Endothelial cell of umbilical vein (primary cell): ENCODE measurements around the gene TBC1D8. TPM values are rescaled to one million over a fixed set of nuclear protein-coding genes. Genes with fewer than 3 reads are reported as not detected.

Experiments
- BruUV-seq: library from RNA; stranded (reverse); fragments of 400-500 nt; replicated peaks from 2 replicates; lab custom pipeline; 2021; lab: Mats Ljungman, UMichigan
- CTCF ChIA-PET: fragments of 300-600, 350-600 bp; sonication (Branson Sonifier 250); formaldehyde crosslinking; loops from one replicate; lab custom pipeline; 2021; ENCODE audit warnings: antibody characterized with exemption, inconsistent platforms; lab: Charles Lee
- POLR2A ChIA-PET: fragments of 300-600, 350-600 bp; sonication (Branson Sonifier 250); formaldehyde crosslinking; loops from one replicate; lab custom pipeline; 2021; ENCODE audit warnings: antibody characterized with exemption, inconsistent platforms; lab: Charles Lee
- DNase-seq: peaks from one replicate; pipeline ENCODE4 v3.0.0-alpha.2; 2011; ENCODE audit warnings: low read depth, low spot score
- FAIRE-seq: peaks from 2 replicates; lab custom pipeline; 2011; peaks lifted over from hg19 to GRCh38; lab: Jason Lieb, UNC
- H2AFZ ChIP-seq: 2 replicates; pipeline ENCODE4 v1.6.0; 2012; ENCODE audit warnings: low read depth, low read length, control low read depth, inconsistent platforms
- H3K27ac ChIP-seq: 2 replicates; pipeline ENCODE4 v1.5.1; 2011; ENCODE audit warnings: low read depth, mild to moderate bottlenecking, control low read depth, low read length, moderate library complexity; ENCODE audit not compliant: insufficient read depth
- H3K27me3 ChIP-seq, 2 experiments: 2 replicates each; pipeline versions ENCODE4 v1.6.0 to v1.6.1; 2011; ENCODE audit warnings: low read length in 2 of 2, mixed read lengths in 1 of 2; ENCODE audit not compliant: control insufficient read depth in 2 of 2, insufficient read depth in 2 of 2
- H3K36me3 ChIP-seq, 2 experiments: 2 replicates in 1 of 2; 3 replicates in 1 of 2; pipeline ENCODE4 v1.5.1; 2011; ENCODE audit warnings: low read length in 2 of 2, mild to moderate bottlenecking in 1 of 2, moderate library complexity in 1 of 2; ENCODE audit not compliant: control insufficient read depth in 2 of 2, insufficient read depth in 2 of 2; ENCODE audit errors: extremely low read depth in 1 of 2
- H3K4me1 ChIP-seq: 3 replicates; pipeline ENCODE4 v1.5.1; 2011; ENCODE audit warnings: mild to moderate bottlenecking, low read length; ENCODE audit not compliant: control insufficient read depth, insufficient read depth; ENCODE audit errors: extremely low read depth
- H3K4me2 ChIP-seq: 2 replicates; pipeline ENCODE4 v1.6.1; 2011; ENCODE audit warnings: low read length, control low read depth, mixed read lengths; ENCODE audit not compliant: insufficient read depth
- H3K4me3 ChIP-seq, 3 experiments: fragments of 200-600 bp in 1 of 3; sonication (generic), shearing (Covaris generic) in 1 of 3; replicated peaks in 1 of 3; 2 replicates each; pipeline ENCODE4 v1.5.1; 2011 to 2016; ENCODE audit warnings: control low read depth in 3 of 3, low read length in 3 of 3, mild to moderate bottlenecking in 2 of 3, inconsistent platforms in 1 of 3, low read depth in 1 of 3, moderate library complexity in 1 of 3; ENCODE audit not compliant: insufficient read depth in 1 of 3
- H3K79me2 ChIP-seq: 2 replicates; pipeline ENCODE4 v1.6.0; 2012; ENCODE audit warnings: low read length, inconsistent platforms; ENCODE audit not compliant: control insufficient read depth, insufficient read depth
- H3K9ac ChIP-seq: replicated peaks from 2 replicates; pipeline ENCODE3; 2011; ENCODE audit warnings: low read length, control low read depth; ENCODE audit not compliant: insufficient read depth; ENCODE audit errors: extremely low read depth
- H3K9me1 ChIP-seq: replicated peaks from 3 replicates; pipeline ENCODE4 v1.6.0; 2011; ENCODE audit warnings: mild to moderate bottlenecking, low read length; ENCODE audit not compliant: control insufficient read depth, insufficient read depth; ENCODE audit errors: extremely low read depth
- H3K9me3 ChIP-seq: replicated peaks from 2 replicates; pipeline ENCODE4 v1.5.1; 2012; ENCODE audit warnings: low read length, inconsistent platforms; ENCODE audit not compliant: control insufficient read depth, insufficient read depth
- H4K20me1 ChIP-seq: replicated peaks from 2 replicates; pipeline ENCODE3; 2011; ENCODE audit warnings: mild to moderate bottlenecking, low read length; ENCODE audit not compliant: control insufficient read depth, insufficient read depth; ENCODE audit errors: extremely low read depth
- CTCF ChIP-seq, 2 donors: IDR thresholded peaks; 1 replicate in 1 of 2; 2 replicates in 1 of 2; pipeline ENCODE4 v1.5.1; 2011; ENCODE audit warnings: low read length in 2 of 2, mild to moderate bottlenecking in 2 of 2, moderate library complexity in 2 of 2, control low read depth in 1 of 2, inconsistent platforms in 1 of 2, low read depth in 1 of 2; ENCODE audit not compliant: insufficient read depth in 1 of 2; ENCODE audit errors: extremely low read depth in 1 of 2
- EZH2 ChIP-seq: IDR thresholded peaks from 2 replicates; pipeline ENCODE4 v1.6.1; 2012; ENCODE audit warnings: borderline replicate concordance, low read depth, mild to moderate bottlenecking, moderate library complexity, low read length, inconsistent platforms; ENCODE audit not compliant: severe bottlenecking
- FOS ChIP-seq: IDR thresholded peaks from 2 replicates; pipeline ENCODE4 v1.6.1; 2011; ENCODE audit warnings: mild to moderate bottlenecking, low read length, moderate library complexity, borderline replicate concordance; ENCODE audit not compliant: insufficient read depth
- GATA2 ChIP-seq: IDR thresholded peaks from 2 replicates; pipeline ENCODE4 v1.7.0; 2011; ENCODE audit warnings: low read depth, mild to moderate bottlenecking, moderate library complexity, mixed read lengths, low read length; ENCODE audit not compliant: insufficient read length, insufficient read depth
- JUN ChIP-seq: IDR thresholded peaks from 2 replicates; pipeline ENCODE4 v1.6.1; 2011; ENCODE audit warnings: borderline replicate concordance, low read depth; ENCODE audit not compliant: insufficient read length, insufficient read depth
- MYC ChIP-seq: IDR thresholded peaks from one replicate; pipeline ENCODE4 v1.6.1; 2011; ENCODE audit warnings: mild to moderate bottlenecking, low read depth, low read length
- POLR2A ChIP-seq: IDR thresholded peaks from 2 replicates; pipeline ENCODE4 v1.6.1; 2012; ENCODE audit warnings: low read depth, mild to moderate bottlenecking, control low read depth, low read length
- POLR2AphosphoS5 ChIP-seq: IDR thresholded peaks from 2 replicates; pipeline ENCODE4 v1.6.1; 2012; ENCODE audit warnings: low read depth, mild to moderate bottlenecking, control low read depth, low read length, moderate library complexity; ENCODE audit not compliant: insufficient read depth
- dilution Hi-C: fragments of 300-500 bp; cut with MboI; formaldehyde crosslinking; loops from one replicate; pipeline ENCODE4 v1.15.0; 2019; ENCODE audit warnings: low sequenced_read_pairs; ENCODE audit not compliant: extremely low pct_ligation_motif_present
- intact Hi-C: fragments of 100-400 bp; cut with micrococcal nuclease; formaldehyde crosslinking; loops from one replicate; pipeline ENCODE4 v1.10.0; 2022
- polyA plus RNA-seq, 4 experiments: library from polyadenylated mRNA; depleted of rRNA in 3 of 4; stranded (reverse) in 3 of 4; unstranded in 1 of 4; fragments of >200 nt; gene quantifications; 2 replicates each; pipeline versions ENCODE4 v1.2.1 to v1.2.3, GENCODE V29; 2011 to 2012; ENCODE audit warnings: missing spikeins in 1 of 4
- total RNA-seq: library from RNA; stranded (reverse); gene quantifications from 2 replicates; pipeline ENCODE4 v1.2.3, GENCODE V29; 2021
- TF ChIP-seq, protein P1 (sequence below): IDR thresholded peaks from 2 replicates; pipeline ENCODE4 v1.6.1; 2011; ENCODE audit not compliant: insufficient read depth, insufficient read length

The TBC1D8 gene
- total and polyA plus RNA-seq, 2 donors (not counting 3 experiments of a cell fraction or from before 2014, with no cell fraction given) = 28.5 to 32.1 TPM

DNA sequence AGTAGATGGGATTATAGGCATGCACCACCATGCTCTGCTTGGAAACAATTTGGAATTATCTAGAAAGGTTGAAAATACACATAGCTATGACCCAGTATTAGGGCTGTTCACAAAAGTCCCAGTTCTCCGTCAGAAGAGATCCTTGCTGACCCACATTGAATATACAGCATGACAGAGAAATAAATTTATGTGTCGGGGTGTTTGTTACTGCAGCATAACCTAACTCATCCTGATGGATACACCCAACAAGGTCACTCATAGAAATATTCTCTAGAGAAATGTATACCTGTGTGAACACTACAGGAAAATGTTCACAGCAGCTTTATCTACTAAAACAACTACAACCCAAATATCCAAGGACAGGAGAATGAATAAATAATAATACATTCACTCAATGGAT lies 9.0 kb downstream of the TBC1D8 start:
- POLR2A ChIA-PET = no interaction called here
- intact Hi-C loops (no loop called here), dilution Hi-C loops (no loop called here)
- no peaks in the 10 kb centered on the region for H4K20me1 ChIP-seq
- H3K9ac ChIP-seq = no peak overlapping the region
- no peaks in the 10 kb centered on the region for H3K9me3 ChIP-seq
- no peak overlapping the region for H3K4me3 ChIP-seq
- no peaks in the 10 kb centered on the region for H3K4me1 ChIP-seq
- CTCF ChIA-PET = interaction anchor here (2.3 kb wide), 1 partner anchor 106 kb away, joined by 10 read pairs; no protein-coding TSS in a partner anchor
- H3K36me3 ChIP-seq = no peaks in the 10 kb centered on the region
- no peak overlapping the region for H3K4me2 ChIP-seq
- H2AFZ ChIP-seq = no peak overlapping the region
- no peaks in the 10 kb centered on the region for H3K27me3 ChIP-seq
- TF ChIP-seq, protein P1, sequence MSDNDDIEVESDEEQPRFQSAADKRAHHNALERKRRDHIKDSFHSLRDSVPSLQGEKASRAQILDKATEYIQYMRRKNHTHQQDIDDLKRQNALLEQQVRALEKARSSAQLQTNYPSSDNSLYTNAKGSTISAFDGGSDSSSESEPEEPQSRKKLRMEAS = no peak
- TF ChIP-seq CTCF (IDR thresholded peaks at IDR 0.05; ENCODE audit: extremely low read depth in 1 of 2, insufficient read depth in 1 of 2, low read depth in 1 of 2, low read length in 2 of 2) = no peak
- peaks cover 94% of the 10 kb centered on the region for H3K79me2 ChIP-seq
- FAIRE-seq = no peak
- no peak for DNase-seq
- H3K27ac ChIP-seq = no peak overlapping the region
- H3K9me1 ChIP-seq = no peaks in the 10 kb centered on the region
- no TSS peak for BruUV-seq

- Histone ChIP-seq H3K27me3 (no peaks in the 10 kb centered on the region), H3K36me3 (no peaks in the 10 kb centered on the region), H3K4me1 (no peaks in the 10 kb centered on the region), H3K4me2 (no peak overlapping the region), H2AFZ (no peak overlapping the region), H3K9me3 (no peaks in the 10 kb centered on the region), H4K20me1 (no peaks in the 10 kb centered on the region), H3K4me3 (no peak overlapping the region), H3K9me1 (no peaks in the 10 kb centered on the region), H3K9ac (no peak overlapping the region), H3K79me2 (peaks cover 91% of the 10 kb centered on the region), H3K27ac (no peak overlapping the region)
- intact Hi-C loops = no loop called here
- FAIRE-seq (no peak), DNase-seq (no peak)
- POLR2A ChIA-PET = no interaction called here
- CTCF ChIA-PET = interaction anchor here (1.1 to 2.3 kb wide), 5 partner anchors 10 to 105 kb away, joined by 3 to 10 read pairs (median 5); partner anchors contain the start of gene TBC1D8
- BruUV-seq = no TSS peak
- dilution Hi-C loops = no loop called here
- TF ChIP-seq POLR2A = no peak
- TF ChIP-seq JUN = no peak
- TF ChIP-seq POLR2AphosphoS5 = no peak
- no peak for TF ChIP-seq EZH2
- TF ChIP-seq MYC = no peak
- TF ChIP-seq CTCF (IDR thresholded peaks at IDR 0.05; ENCODE audit: extremely low read depth in 1 of 2, insufficient read depth in 1 of 2, low read depth in 1 of 2, low read length in 2 of 2) = no peak
- TF ChIP-seq, protein P1 = no peak
- no peak for TF ChIP-seq GATA2
- TF ChIP-seq FOS = no peak
These were observed 10.1 kb downstream of the TBC1D8 start for GRCh38 chr2:101140978-101141655.
